GM19043 (cell line): ENCODE data around the gene STK36.
"Not testable (repeated sequence)": the region's sequence is repeated elsewhere in the genome, so short reads cannot be mapped to it uniquely, and the experiment has no call there.

Experiments used
- ATAC-seq: cut with Tn5 transposase; IDR thresholded peaks from one replicate; pipeline ENCODE4 v1.9.1; 2021; ENCODE audit warnings: low read depth; ENCODE audit not compliant: unreplicated experiment

Gene STK36

DNA sequence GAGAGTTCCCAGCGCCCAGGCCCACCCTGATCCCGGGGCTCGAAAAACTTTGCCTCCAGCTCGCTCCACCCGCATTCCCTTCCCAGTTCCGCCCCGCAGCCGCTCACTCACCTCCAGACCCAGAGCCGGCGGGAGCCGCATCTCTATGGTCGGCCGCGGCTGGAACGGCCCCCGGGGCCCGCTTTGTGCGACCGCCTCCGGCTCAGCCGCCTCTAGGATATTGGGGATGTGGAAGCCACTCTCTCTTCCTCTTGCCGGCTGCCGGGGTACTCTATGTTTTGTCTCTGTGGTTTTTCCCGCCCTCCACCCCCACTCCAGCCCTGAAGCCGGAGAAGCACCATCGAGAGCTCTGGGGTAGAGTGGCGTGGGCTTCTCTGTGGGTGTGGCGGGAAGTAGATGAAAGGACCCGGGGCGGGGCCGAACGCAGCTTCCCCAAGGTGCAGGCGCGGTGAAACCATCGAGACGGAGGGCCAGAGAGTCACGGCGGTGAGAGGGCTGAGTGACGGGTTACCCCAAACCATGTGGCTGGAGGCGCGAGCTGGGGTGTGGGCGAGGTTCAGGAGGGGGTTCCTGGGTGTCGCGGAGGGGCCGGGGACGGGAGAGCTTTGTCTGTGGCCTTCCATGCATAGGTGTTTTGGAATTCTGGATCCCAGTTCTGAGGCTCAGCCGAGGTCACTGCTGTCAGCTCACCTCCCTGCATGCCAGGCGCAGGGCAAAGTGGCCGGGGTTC is 12.5 kb upstream of the STK36 start, which contains the start of the genes BCS1L and ZNF142:
Gene BCS1L (plus strand): TSS at position 426 of the 730 bp plus-strand sequence. CDS start 1,305 bp downstream, outside the sequence.
Gene ZNF142 (minus strand): TSS at position 366 of the 730 bp plus-strand sequence. CDS start 3,194 bp downstream, outside the sequence.
- peak; percentile 96 for ATAC-seq

DNA sequence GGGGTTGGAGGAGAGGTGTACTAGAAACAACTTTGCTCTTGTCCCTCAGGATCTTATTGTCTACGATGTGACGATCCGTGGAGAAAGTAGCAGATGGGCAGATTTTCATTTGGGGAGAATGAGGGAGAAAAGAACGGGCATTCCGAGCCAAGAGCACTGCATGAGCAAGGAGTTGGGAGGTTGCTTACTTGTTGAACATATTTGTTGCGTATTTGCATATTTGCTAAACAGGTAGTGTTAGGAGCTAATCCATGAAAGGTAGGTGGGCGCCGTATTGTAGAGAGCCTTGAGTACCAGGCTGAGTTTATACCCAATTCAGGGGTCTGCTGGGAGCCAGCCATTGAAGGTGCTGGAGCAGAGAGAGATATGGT is 11.9 kb upstream of the STK36 start:
- no peak for ATAC-seq

GRCh38 chr2:218662377-218662776 is 9.5 kb upstream of the STK36 start:
- ATAC-seq = no peak

DNA sequence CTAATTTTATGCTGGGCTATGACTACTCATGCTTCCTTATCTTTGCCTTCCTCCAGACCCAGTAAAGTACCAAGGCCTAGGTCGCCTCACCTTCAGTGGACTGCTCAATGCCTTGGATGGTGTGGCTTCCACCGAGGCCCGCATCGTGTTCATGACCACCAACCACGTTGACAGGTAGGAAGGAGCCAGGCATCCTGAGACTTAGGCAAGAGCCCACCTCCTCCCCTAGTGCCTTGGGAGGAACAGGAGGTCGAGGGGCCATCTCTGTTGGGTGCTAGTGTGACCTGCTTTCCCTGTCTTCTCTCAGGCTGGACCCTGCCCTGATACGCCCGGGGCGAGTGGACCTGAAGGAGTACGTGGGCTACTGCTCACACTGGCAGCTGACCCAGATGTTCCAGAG is 9.1 kb upstream of the STK36 start:
- no peak for ATAC-seq

- ATAC-seq = no peak
These were observed 8.0 kb upstream of the STK36 start for GRCh38 chr2:218663901-218664300.

- no peak for ATAC-seq
These were observed 7.2 kb upstream of the STK36 start for GRCh38 chr2:218664653-218665052.

DNA sequence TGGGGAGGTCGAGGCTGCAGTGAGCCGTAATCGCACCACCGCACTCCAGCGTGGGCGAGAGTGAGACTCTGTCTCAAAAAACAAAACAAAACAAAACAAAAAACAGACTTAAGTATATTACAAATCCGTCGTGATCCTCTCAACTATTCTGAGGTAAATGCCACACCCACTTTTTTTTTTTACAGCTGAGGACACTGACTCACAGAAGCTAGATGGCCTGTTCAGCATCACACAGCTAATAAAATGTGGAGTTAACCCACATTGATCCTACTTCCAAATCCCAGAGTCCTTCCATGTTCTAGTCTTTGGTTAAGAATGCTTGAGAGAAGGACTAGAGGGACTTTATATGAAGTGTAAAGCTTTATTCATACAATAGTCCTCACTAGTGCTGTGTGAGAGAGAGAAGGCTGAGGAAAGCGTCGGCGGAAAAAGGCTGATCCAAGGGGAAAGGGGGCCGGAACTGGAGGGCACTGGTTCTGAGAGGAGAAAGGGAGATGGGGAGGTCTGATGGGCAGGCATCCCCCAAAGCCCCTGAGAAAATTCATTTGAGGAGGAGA is 711 bp upstream of the STK36 start:
- no peak for ATAC-seq

DNA sequence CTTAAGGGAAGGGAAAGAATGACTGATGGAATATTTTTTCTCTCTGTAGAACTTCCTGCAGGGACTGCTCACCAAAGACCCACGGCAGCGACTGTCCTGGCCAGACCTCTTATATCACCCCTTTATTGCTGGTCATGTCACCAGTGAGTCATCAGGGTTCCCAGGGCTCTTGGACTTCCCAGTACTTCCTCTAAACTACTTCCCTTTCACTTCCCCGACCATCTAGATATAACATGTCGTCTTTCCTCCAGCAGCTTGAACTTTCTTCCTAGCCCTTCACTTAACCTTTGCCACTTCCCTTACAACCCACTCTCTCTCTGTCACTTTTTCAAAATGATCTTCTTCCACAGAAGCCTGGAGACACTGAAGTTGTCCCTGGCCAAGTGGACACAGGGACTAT is 7.2 kb downstream of the STK36 start:
- no peak for ATAC-seq

DNA sequence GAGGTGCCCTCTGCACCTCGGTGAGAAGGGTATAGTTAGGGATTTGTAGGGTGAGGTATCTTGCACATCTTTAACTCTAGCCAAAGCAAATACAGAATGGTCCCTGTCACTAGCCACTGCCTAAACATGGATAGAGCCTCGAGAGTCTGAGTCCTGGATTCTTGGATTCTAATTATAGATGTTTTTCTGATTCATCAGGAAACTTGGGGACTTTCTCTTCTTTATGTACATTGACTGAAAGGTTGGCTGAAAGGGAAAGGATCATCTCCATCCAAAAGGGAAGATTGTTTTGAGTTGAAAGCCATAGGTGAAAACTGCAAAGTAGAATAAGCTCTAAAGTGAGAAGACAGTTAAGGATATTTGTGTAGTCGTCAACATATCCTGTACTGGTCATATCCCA is 8.2 kb downstream of the STK36 start:
- ATAC-seq = no peak

GRCh38 chr2:218687400-218688060 is 15.6 kb downstream of the STK36 start:
- not testable (repeated sequence) for ATAC-seq

DNA sequence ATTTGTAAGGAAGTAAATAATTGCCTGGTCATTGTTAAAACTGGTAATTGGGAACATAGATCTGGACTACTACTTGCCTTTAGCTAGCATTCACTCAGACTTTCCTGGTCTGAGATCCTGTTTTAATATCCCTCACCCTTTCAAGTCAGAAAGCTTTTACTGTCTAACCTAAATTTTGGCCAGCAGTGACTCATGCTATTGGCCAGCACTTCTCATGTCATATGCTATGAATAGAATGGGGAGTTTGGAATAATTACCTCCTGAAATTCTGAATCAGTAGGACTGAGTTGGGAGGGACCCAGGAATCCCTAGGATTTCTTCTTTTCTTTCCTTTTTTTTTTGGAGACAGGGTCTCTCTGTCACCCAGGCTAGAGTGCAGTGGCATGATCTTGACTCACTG is 19.3 kb downstream of the STK36 start:
- no peak for ATAC-seq

GRCh38 chr2:218694405-218695145 is 22.7 kb downstream of the STK36 start:
- ATAC-seq = no peak

DNA sequence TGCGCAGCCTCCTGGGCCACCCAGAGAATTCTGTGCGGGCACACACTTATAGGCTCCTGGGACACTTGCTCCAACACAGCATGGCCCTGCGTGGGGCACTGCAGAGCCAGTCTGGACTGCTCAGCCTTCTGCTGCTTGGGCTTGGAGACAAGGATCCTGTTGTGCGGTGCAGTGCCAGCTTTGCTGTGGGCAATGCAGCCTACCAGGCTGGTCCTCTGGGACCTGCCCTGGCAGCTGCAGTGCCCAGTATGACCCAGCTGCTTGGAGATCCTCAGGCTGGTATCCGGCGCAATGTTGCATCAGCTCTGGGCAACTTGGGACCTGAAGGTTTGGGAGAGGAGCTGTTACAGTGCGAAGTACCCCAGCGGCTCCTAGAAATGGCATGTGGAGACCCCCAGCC is 27.0 kb downstream of the STK36 start:
- ATAC-seq = no peak

- no peak for ATAC-seq
These were observed 29.9 kb downstream of the STK36 start for GRCh38 chr2:218701806-218702205.

DNA sequence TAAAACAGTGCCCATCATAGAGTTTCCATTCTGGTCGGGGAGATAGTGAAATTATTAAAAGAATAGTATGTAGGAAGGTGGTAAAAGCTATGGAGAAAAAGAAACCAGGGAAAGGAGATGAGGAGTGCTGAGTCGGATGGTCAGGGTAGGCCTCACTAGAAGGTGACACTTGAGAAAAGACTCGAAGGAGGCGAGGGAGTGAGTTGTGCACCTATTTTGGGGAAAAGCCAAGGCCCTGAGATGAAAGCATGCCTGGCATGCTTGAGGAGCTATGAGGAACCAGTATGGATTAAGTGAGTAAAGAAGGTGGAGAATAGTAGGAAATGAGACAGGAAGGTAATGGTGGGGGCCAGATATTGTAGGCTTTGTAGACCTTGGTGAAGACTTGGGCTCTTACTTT is 31.5 kb downstream of the STK36 start:
- no peak for ATAC-seq

GRCh38 chr2:218708086-218708485 is 36.2 kb downstream of the STK36 start:
- no peak for ATAC-seq

DNA sequence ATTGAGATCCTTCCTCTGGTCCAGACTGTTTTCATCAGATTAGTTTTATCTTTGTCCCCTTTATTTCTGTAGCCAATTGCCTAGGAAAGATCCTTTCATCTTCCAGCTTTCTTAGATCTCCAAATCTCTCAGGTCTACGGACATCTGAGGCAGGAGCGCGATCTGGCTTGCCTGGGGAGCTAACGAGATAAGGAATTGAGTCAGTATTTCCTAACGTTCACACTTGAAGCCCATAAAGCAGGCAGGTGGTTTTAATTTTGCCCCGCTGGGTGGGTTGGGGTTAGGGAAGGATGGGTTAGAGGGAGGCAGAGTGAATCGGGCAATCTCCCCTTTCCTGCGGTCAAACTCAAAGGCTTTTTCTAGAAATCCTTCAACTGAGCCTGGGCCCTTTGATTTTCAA is 38.0 kb downstream of the STK36 start:
- ATAC-seq = no peak

DNA sequence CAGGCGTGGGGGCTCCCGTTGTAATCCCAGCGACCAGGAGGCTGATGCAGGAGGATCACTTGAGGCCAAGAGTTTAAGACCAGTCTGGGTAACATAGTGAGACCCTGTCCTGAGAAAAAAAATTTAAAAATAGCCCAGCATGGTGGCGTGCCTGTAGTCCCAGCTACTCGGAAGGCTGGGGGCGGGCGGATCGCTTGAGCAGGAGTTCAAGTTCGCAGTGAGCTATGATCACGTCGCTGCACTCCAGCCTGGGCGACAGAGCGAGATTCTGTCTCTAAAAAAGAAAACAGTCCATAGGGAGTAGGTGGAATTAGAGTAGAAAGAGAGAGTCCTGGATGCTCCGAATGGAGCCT is 38.4 kb downstream of the STK36 start:
- ATAC-seq = no peak

GRCh38 chr2:218710687-218711549 is 39.0 kb downstream of the STK36 start, which contains the start of gene TTLL4:
TSS of gene TTLL4 (plus strand) at chr2:218710835. CDS start at chr2:218737677, 26,842 bp downstream.
- ATAC-seq = peak; percentile 90

- ATAC-seq = no peak
These were observed 39.7 kb downstream of the STK36 start for GRCh38 chr2:218711550-218711929.
